Loucy (cell line): ENCODE measurements around the gene PECR.

Source experiments
- EZH2phosphoT487 ChIP-seq: fragments of 200-600 bp; IDR thresholded peaks from 2 replicates; pipeline ENCODE4 v1.6.1; 2018; ENCODE audit warnings: antibody characterized with exemption, mild to moderate bottlenecking, moderate library complexity, borderline replicate concordance
- TF ChIP-seq, protein P1 (sequence below): fragments of 200-600 bp; sonication (generic); conservative IDR thresholded peaks from 2 replicates; pipeline ENCODE4 v1.5.1; 2014; ENCODE audit warnings: mild to moderate bottlenecking, antibody characterized with exemption, low read length

DNA sequence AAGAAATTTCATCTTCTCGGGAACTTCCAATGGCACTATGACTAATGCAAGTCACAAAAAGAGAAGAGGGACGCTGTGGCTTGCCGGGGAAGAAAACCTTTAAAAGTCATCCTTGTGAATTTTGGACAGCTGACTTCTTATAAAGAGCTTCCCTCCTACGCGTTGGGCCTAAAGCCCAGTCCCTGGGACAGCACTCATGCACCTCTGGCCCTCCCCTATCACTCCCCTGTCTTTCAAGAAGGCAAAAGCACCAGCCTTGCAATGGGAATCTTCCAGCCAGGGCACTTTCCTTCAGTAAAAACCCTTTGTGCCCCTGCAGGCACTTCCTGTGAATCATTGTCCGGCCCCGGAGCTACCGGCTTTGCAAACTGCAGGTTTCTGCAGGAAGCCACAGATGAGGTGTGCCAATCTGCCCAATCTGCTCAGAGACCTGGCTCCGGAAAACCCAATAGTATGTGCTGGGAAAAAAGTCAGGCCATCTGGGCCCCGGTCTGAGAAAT, 75.4 kb downstream of the PECR start:
- TF ChIP-seq, protein P1, sequence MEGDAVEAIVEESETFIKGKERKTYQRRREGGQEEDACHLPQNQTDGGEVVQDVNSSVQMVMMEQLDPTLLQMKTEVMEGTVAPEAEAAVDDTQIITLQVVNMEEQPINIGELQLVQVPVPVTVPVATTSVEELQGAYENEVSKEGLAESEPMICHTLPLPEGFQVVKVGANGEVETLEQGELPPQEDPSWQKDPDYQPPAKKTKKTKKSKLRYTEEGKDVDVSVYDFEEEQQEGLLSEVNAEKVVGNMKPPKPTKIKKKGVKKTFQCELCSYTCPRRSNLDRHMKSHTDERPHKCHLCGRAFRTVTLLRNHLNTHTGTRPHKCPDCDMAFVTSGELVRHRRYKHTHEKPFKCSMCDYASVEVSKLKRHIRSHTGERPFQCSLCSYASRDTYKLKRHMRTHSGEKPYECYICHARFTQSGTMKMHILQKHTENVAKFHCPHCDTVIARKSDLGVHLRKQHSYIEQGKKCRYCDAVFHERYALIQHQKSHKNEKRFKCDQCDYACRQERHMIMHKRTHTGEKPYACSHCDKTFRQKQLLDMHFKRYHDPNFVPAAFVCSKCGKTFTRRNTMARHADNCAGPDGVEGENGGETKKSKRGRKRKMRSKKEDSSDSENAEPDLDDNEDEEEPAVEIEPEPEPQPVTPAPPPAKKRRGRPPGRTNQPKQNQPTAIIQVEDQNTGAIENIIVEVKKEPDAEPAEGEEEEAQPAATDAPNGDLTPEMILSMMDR, result peak; percentile 17; the same call in 1 of the 2 replicates
- TF ChIP-seq EZH2phosphoT487, result no peak
